ENCODE results near the gene NPFFR1.

Gene NPFFR1

GRCh38 chr10:70317272-70317942, 33.6 kb upstream of the NPFFR1 start:
- H3K36me3 ChIP-seq (ENCODE audit: control insufficient read depth in 5 of 5, insufficient read depth in 5 of 5, low read length in 5 of 5), result no peaks in the 10 kb centered on the region
- H3K9me3 ChIP-seq (ENCODE audit: control insufficient read depth in 5 of 5, low read length in 5 of 5), result no peaks in the 10 kb centered on the region
- H3K9ac ChIP-seq (ENCODE audit: low read length in 5 of 5), result no peak overlapping the region
- H3K27ac ChIP-seq (ENCODE audit: low read depth, low read length), result no peak overlapping the region
- no peaks in the 10 kb centered on the region for H3K27me3 ChIP-seq (ENCODE audit: control insufficient read depth in 5 of 5, insufficient read depth in 4 of 5, low read length in 5 of 5)
- H3K4me1 ChIP-seq (ENCODE audit: control insufficient read depth in 5 of 5, insufficient read depth in 5 of 5, low read length in 5 of 5), result peaks cover 3 to 16% (median 10%) of the 10 kb centered on the region in 5 donors
- H3K4me3 ChIP-seq (ENCODE audit: low read depth in 1 of 5, low read length in 5 of 5), result no peak overlapping the region

GRCh38 chr10:70315815-70316214, 32.0 kb upstream of the NPFFR1 start:
- Histone ChIP-seq H3K9me3 (ENCODE audit: control insufficient read depth in 5 of 5, low read length in 5 of 5) (no peaks in the 10 kb centered on the region), H3K27me3 (ENCODE audit: control insufficient read depth in 5 of 5, insufficient read depth in 4 of 5, low read length in 5 of 5) (no peaks in the 10 kb centered on the region), H3K9ac (ENCODE audit: low read length in 5 of 5) (no peak overlapping the region), H3K4me1 (ENCODE audit: control insufficient read depth in 5 of 5, insufficient read depth in 5 of 5, low read length in 5 of 5) (peaks cover 3 to 20% (median 10%) of the 10 kb centered on the region in 5 donors), H3K27ac (ENCODE audit: low read depth, low read length) (no peak overlapping the region), H3K36me3 (ENCODE audit: control insufficient read depth in 5 of 5, insufficient read depth in 5 of 5, low read length in 5 of 5) (no peaks in the 10 kb centered on the region), H3K4me3 (ENCODE audit: low read depth in 1 of 5, low read length in 5 of 5) (no peak overlapping the region)

GRCh38 chr10:70315276-70315675, 31.5 kb upstream of the NPFFR1 start:
- Histone ChIP-seq H3K27ac (ENCODE audit: low read depth, low read length) (no peak overlapping the region), H3K4me3 (ENCODE audit: low read depth in 1 of 5, low read length in 5 of 5) (no peak overlapping the region), H3K27me3 (ENCODE audit: control insufficient read depth in 5 of 5, insufficient read depth in 4 of 5, low read length in 5 of 5) (no peaks in the 10 kb centered on the region), H3K4me1 (ENCODE audit: control insufficient read depth in 5 of 5, insufficient read depth in 5 of 5, low read length in 5 of 5) (peaks cover 3 to 20% (median 10%) of the 10 kb centered on the region in 5 donors), H3K36me3 (ENCODE audit: control insufficient read depth in 5 of 5, insufficient read depth in 5 of 5, low read length in 5 of 5) (no peaks in the 10 kb centered on the region), H3K9me3 (ENCODE audit: control insufficient read depth in 5 of 5, low read length in 5 of 5) (no peaks in the 10 kb centered on the region), H3K9ac (ENCODE audit: low read length in 5 of 5) (no peak overlapping the region)

- peaks cover 3 to 20% (median 10%) of the 10 kb centered on the region in 5 donors for H3K4me1 ChIP-seq (ENCODE audit: control insufficient read depth in 5 of 5, insufficient read depth in 5 of 5, low read length in 5 of 5)
- H3K27me3 ChIP-seq (ENCODE audit: control insufficient read depth in 5 of 5, insufficient read depth in 4 of 5, low read length in 5 of 5), result no peaks in the 10 kb centered on the region
- H3K9me3 ChIP-seq (ENCODE audit: control insufficient read depth in 5 of 5, low read length in 5 of 5), result no peaks in the 10 kb centered on the region
- no peaks in the 10 kb centered on the region for H3K36me3 ChIP-seq (ENCODE audit: control insufficient read depth in 5 of 5, insufficient read depth in 5 of 5, low read length in 5 of 5)
- H3K27ac ChIP-seq (ENCODE audit: low read depth, low read length), result no peak overlapping the region
- H3K4me3 ChIP-seq (ENCODE audit: low read depth in 1 of 5, low read length in 5 of 5), result no peak overlapping the region
- no peak overlapping the region for H3K9ac ChIP-seq (ENCODE audit: low read length in 5 of 5)
These were observed 29.2 kb upstream of the NPFFR1 start for GRCh38 chr10:70312972-70313371.

GRCh38 chr10:70312249-70312648, 28.4 kb upstream of the NPFFR1 start:
- Histone ChIP-seq H3K36me3 (ENCODE audit: control insufficient read depth in 5 of 5, insufficient read depth in 5 of 5, low read length in 5 of 5) (no peaks in the 10 kb centered on the region), H3K27ac (ENCODE audit: low read depth, low read length) (no peak overlapping the region), H3K4me3 (ENCODE audit: low read depth in 1 of 5, low read length in 5 of 5) (no peak overlapping the region), H3K9ac (ENCODE audit: low read length in 5 of 5) (no peak overlapping the region), H3K27me3 (ENCODE audit: control insufficient read depth in 5 of 5, insufficient read depth in 4 of 5, low read length in 5 of 5) (no peaks in the 10 kb centered on the region), H3K4me1 (ENCODE audit: control insufficient read depth in 5 of 5, insufficient read depth in 5 of 5, low read length in 5 of 5) (peaks cover 3 to 23% (median 12%) of the 10 kb centered on the region in 5 donors), H3K9me3 (ENCODE audit: control insufficient read depth in 5 of 5, low read length in 5 of 5) (no peaks in the 10 kb centered on the region)

GRCh38 chr10:70311698-70312097, 27.9 kb upstream of the NPFFR1 start:
- Histone ChIP-seq H3K36me3 (ENCODE audit: control insufficient read depth in 5 of 5, insufficient read depth in 5 of 5, low read length in 5 of 5) (no peaks in the 10 kb centered on the region), H3K9ac (ENCODE audit: low read length in 5 of 5) (no peak overlapping the region), H3K4me3 (ENCODE audit: low read depth in 1 of 5, low read length in 5 of 5) (no peak overlapping the region), H3K27me3 (ENCODE audit: control insufficient read depth in 5 of 5, insufficient read depth in 4 of 5, low read length in 5 of 5) (no peaks in the 10 kb centered on the region), H3K4me1 (ENCODE audit: control insufficient read depth in 5 of 5, insufficient read depth in 5 of 5, low read length in 5 of 5) (peaks cover 3 to 24% (median 15%) of the 10 kb centered on the region in 5 donors), H3K27ac (ENCODE audit: low read depth, low read length) (no peak overlapping the region), H3K9me3 (ENCODE audit: control insufficient read depth in 5 of 5, low read length in 5 of 5) (no peaks in the 10 kb centered on the region)

GRCh38 chr10:70309661-70310060, 25.9 kb upstream of the NPFFR1 start:
- no peak overlapping the region for H3K4me3 ChIP-seq (ENCODE audit: low read depth in 1 of 5, low read length in 5 of 5)
- no peak overlapping the region for H3K9ac ChIP-seq (ENCODE audit: low read length in 5 of 5)
- no peaks in the 10 kb centered on the region for H3K9me3 ChIP-seq (ENCODE audit: control insufficient read depth in 5 of 5, low read length in 5 of 5)
- no peaks in the 10 kb centered on the region for H3K36me3 ChIP-seq (ENCODE audit: control insufficient read depth in 5 of 5, insufficient read depth in 5 of 5, low read length in 5 of 5)
- H3K27me3 ChIP-seq (ENCODE audit: control insufficient read depth in 5 of 5, insufficient read depth in 4 of 5, low read length in 5 of 5), result no peaks in the 10 kb centered on the region
- H3K27ac ChIP-seq (ENCODE audit: low read depth, low read length), result no peak overlapping the region
- peaks cover 3 to 13% (median 9%) of the 10 kb centered on the region in 5 donors for H3K4me1 ChIP-seq (ENCODE audit: control insufficient read depth in 5 of 5, insufficient read depth in 5 of 5, low read length in 5 of 5)

GRCh38 chr10:70308121-70309060, 24.6 kb upstream of the NPFFR1 start:
- Histone ChIP-seq H3K36me3 (ENCODE audit: control insufficient read depth in 5 of 5, insufficient read depth in 5 of 5, low read length in 5 of 5) (no peaks in the 10 kb centered on the region), H3K4me1 (ENCODE audit: control insufficient read depth in 5 of 5, insufficient read depth in 5 of 5, low read length in 5 of 5) (peaks cover 3 to 18% (median 13%) of the 10 kb centered on the region in 5 donors), H3K9me3 (ENCODE audit: control insufficient read depth in 5 of 5, low read length in 5 of 5) (no peaks in the 10 kb centered on the region), H3K4me3 (ENCODE audit: low read depth in 1 of 5, low read length in 5 of 5) (no peak overlapping the region), H3K9ac (ENCODE audit: low read length in 5 of 5) (no peak overlapping the region), H3K27me3 (ENCODE audit: control insufficient read depth in 5 of 5, insufficient read depth in 4 of 5, low read length in 5 of 5) (no peaks in the 10 kb centered on the region), H3K27ac (ENCODE audit: low read depth, low read length) (no peak overlapping the region)

GRCh38 chr10:70306886-70307520, 23.2 kb upstream of the NPFFR1 start:
- Histone ChIP-seq H3K4me1 (ENCODE audit: control insufficient read depth in 5 of 5, insufficient read depth in 5 of 5, low read length in 5 of 5) (peaks cover 0 to 13% (median 10%) of the 10 kb centered on the region in 5 donors), H3K9me3 (ENCODE audit: control insufficient read depth in 5 of 5, low read length in 5 of 5) (no peaks in the 10 kb centered on the region), H3K4me3 (ENCODE audit: low read depth in 1 of 5, low read length in 5 of 5) (no peak overlapping the region), H3K9ac (ENCODE audit: low read length in 5 of 5) (no peak overlapping the region), H3K27me3 (ENCODE audit: control insufficient read depth in 5 of 5, insufficient read depth in 4 of 5, low read length in 5 of 5) (no peaks in the 10 kb centered on the region), H3K27ac (ENCODE audit: low read depth, low read length) (no peak overlapping the region), H3K36me3 (ENCODE audit: control insufficient read depth in 5 of 5, insufficient read depth in 5 of 5, low read length in 5 of 5) (no peaks in the 10 kb centered on the region)
